Measurements from ENCODE around the gene PGAM2. TPM values are rescaled to one million over a fixed set of nuclear protein-coding genes. Genes with fewer than 3 reads are reported as not detected.
"Not testable (repeated sequence)": the region's sequence is repeated elsewhere in the genome, so short reads cannot be mapped to it uniquely, and the experiment has no call there.

PGAM2 gene
- total and polyA plus RNA-seq, 2 of the 13 experiments (the other 11 are each of a cell fraction or from before 2014, with no cell fraction given) = 0.22 TPM; not detected in 1

DNA sequence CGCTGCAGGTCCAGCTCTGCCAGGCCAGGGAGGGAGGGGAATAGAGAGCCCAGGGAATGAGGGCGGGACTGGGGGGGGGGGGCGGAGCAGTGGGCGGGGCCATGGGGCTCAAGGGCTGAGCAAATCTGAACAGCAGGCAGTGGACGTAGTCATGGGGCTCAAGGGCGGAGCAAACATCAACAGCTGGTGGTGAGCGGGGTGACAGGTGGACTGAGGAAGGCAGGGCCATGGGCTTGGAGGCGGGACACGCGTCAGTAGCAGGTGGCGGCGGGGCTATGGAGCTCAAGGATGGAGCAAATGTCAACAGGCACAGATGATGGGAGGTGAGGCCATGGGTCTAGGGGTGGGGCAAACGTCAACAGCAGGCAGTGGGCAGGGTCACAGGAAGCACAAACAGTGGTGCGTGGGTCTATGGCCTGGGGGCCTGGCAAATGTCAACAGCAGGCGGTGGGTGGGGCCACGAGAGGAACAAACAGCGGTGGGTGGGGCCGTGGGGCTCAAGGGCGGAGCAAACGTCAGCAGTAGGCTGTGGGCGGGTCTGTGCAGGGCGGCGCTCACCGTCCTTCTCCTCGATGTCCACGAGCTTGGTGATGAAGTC is 26.3 kb downstream of the PGAM2 start (continued):
- TF ChIP-seq, protein P1, sequence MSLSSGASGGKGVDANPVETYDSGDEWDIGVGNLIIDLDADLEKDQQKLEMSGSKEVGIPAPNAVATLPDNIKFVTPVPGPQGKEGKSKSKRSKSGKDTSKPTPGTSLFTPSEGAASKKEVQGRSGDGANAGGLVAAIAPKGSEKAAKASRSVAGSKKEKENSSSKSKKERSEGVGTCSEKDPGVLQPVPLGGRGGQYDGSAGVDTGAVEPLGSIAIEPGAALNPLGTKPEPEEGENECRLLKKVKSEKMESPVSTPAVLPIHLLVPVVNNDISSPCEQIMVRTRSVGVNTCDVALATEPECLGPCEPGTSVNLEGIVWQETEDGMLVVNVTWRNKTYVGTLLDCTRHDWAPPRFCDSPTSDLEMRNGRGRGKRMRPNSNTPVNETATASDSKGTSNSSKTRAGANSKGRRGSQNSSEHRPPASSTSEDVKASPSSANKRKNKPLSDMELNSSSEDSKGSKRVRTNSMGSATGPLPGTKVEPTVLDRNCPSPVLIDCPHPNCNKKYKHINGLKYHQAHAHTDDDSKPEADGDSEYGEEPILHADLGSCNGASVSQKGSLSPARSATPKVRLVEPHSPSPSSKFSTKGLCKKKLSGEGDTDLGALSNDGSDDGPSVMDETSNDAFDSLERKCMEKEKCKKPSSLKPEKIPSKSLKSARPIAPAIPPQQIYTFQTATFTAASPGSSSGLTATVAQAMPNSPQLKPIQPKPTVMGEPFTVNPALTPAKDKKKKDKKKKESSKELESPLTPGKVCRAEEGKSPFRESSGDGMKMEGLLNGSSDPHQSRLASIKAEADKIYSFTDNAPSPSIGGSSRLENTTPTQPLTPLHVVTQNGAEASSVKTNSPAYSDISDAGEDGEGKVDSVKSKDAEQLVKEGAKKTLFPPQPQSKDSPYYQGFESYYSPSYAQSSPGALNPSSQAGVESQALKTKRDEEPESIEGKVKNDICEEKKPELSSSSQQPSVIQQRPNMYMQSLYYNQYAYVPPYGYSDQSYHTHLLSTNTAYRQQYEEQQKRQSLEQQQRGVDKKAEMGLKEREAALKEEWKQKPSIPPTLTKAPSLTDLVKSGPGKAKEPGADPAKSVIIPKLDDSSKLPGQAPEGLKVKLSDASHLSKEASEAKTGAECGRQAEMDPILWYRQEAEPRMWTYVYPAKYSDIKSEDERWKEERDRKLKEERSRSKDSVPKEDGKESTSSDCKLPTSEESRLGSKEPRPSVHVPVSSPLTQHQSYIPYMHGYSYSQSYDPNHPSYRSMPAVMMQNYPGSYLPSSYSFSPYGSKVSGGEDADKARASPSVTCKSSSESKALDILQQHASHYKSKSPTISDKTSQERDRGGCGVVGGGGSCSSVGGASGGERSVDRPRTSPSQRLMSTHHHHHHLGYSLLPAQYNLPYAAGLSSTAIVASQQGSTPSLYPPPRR (CRISPR knock-in tag; IDR thresholded peaks at IDR 0.05; ENCODE audit: borderline replicate concordance) = peak; percentile 95
- TF ChIP-seq, protein P2, sequence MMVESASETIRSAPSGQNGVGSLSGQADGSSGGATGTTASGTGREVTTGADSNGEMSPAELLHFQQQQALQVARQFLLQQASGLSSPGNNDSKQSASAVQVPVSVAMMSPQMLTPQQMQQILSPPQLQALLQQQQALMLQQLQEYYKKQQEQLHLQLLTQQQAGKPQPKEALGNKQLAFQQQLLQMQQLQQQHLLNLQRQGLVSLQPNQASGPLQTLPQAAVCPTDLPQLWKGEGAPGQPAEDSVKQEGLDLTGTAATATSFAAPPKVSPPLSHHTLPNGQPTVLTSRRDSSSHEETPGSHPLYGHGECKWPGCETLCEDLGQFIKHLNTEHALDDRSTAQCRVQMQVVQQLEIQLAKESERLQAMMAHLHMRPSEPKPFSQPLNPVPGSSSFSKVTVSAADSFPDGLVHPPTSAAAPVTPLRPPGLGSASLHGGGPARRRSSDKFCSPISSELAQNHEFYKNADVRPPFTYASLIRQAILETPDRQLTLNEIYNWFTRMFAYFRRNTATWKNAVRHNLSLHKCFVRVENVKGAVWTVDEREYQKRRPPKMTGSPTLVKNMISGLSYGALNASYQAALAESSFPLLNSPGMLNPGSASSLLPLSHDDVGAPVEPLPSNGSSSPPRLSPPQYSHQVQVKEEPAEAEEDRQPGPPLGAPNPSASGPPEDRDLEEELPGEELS (CRISPR knock-in tag; IDR thresholded peaks at IDR 0.05) = peak; percentile 87
- TF ChIP-seq MED1 (CRISPR knock-in tag; IDR thresholded peaks at IDR 0.05) (peak; percentile 48), ZMAT3 (CRISPR knock-in tag; conservative IDR thresholded peaks at IDR 0.05) (0 out of 2 replicates have a peak, but pooled peaks have one; percentile 26), SAP130 (CRISPR knock-in tag; IDR thresholded peaks at IDR 0.05; ENCODE audit: low read depth) (peak; percentile 92), REPIN1 (CRISPR knock-in tag; IDR thresholded peaks at IDR 0.05; ENCODE audit: borderline replicate concordance, low read depth) (0 out of 2 replicates have a peak, but pooled peaks have one; percentile 36), ZBTB7A (CRISPR knock-in tag; IDR thresholded peaks at IDR 0.05) (0 out of 2 replicates have a peak, but pooled peaks have one; percentile 59), MIER3 (CRISPR knock-in tag; IDR thresholded peaks at IDR 0.05; ENCODE audit: borderline replicate concordance) (0 out of 2 replicates have a peak, but pooled peaks have one; percentile 23), SALL1 (CRISPR knock-in tag; IDR thresholded peaks at IDR 0.05) (peak; percentile 73), SOX13 (IDR thresholded peaks at IDR 0.05) (0 out of 2 replicates have a peak, but pooled peaks have one; percentile 33), FOXK2 (IDR thresholded peaks at IDR 0.05) (peak; percentile 100), RARA (CRISPR knock-in tag; IDR thresholded peaks at IDR 0.05) (peak; percentile 73), ZNF788 (CRISPR knock-in tag; IDR thresholded peaks at IDR 0.05; ENCODE audit: borderline replicate concordance) (peak; percentile 70; the same call in 1 of the 2 replicates), KDM1A (CRISPR knock-in tag; IDR thresholded peaks at IDR 0.05) (0 out of 2 replicates have a peak, but pooled peaks have one; percentile 15)
- TF ChIP-seq, protein P3, sequence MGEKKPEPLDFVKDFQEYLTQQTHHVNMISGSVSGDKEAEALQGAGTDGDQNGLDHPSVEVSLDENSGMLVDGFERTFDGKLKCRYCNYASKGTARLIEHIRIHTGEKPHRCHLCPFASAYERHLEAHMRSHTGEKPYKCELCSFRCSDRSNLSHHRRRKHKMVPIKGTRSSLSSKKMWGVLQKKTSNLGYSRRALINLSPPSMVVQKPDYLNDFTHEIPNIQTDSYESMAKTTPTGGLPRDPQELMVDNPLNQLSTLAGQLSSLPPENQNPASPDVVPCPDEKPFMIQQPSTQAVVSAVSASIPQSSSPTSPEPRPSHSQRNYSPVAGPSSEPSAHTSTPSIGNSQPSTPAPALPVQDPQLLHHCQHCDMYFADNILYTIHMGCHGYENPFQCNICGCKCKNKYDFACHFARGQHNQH (CRISPR knock-in tag; IDR thresholded peaks at IDR 0.05) = peak; percentile 26; the same call in 1 of the 2 replicates
- not testable (repeated sequence) for TF ChIP-seq SOX13 (CRISPR knock-in tag; conservative IDR thresholded peaks at IDR 0.05 in 1 of 2, IDR thresholded peaks at IDR 0.05 in 1 of 2)
- TF ChIP-seq, protein P4, sequence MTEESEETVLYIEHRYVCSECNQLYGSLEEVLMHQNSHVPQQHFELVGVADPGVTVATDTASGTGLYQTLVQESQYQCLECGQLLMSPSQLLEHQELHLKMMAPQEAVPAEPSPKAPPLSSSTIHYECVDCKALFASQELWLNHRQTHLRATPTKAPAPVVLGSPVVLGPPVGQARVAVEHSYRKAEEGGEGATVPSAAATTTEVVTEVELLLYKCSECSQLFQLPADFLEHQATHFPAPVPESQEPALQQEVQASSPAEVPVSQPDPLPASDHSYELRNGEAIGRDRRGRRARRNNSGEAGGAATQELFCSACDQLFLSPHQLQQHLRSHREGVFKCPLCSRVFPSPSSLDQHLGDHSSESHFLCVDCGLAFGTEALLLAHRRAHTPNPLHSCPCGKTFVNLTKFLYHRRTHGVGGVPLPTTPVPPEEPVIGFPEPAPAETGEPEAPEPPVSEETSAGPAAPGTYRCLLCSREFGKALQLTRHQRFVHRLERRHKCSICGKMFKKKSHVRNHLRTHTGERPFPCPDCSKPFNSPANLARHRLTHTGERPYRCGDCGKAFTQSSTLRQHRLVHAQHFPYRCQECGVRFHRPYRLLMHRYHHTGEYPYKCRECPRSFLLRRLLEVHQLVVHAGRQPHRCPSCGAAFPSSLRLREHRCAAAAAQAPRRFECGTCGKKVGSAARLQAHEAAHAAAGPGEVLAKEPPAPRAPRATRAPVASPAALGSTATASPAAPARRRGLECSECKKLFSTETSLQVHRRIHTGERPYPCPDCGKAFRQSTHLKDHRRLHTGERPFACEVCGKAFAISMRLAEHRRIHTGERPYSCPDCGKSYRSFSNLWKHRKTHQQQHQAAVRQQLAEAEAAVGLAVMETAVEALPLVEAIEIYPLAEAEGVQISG (CRISPR knock-in tag; IDR thresholded peaks at IDR 0.05) = 0 out of 2 replicates have a peak, but pooled peaks have one; percentile 38
- TF ChIP-seq, protein P5, sequence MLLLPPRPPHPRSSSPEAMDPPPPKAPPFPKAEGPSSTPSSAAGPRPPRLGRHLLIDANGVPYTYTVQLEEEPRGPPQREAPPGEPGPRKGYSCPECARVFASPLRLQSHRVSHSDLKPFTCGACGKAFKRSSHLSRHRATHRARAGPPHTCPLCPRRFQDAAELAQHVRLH (CRISPR knock-in tag; IDR thresholded peaks at IDR 0.05; ENCODE audit: borderline replicate concordance, low read depth) = 0 out of 2 replicates have a peak, but pooled peaks have one; percentile 25

Measured in HepG2 (cell line).